Measurements from ENCODE around the gene C19orf81.

Gene C19orf81

DNA sequence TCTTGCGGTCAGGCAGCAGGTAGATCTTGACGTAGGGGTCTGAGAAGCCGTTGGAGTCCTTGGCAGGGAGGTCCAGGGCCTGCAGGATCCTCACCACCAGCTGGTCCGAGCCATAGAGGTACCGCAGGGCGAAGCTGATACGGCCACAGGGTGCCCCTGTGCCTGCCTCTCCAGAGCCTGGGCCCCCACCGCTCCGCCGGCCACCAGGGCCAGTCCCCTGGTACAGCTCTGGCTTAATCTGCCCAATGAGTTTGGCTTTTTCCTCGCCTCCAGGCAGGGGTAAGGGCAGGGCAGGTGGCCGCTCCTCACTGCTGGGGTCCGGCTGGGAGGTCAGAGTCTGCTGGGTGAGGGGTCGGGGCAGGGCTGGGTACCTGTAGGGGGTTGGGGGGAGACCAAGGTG, 19.4 kb upstream of the C19orf81 start:
- no peak for DNase-seq (ENCODE audit: low spot score)

DNA sequence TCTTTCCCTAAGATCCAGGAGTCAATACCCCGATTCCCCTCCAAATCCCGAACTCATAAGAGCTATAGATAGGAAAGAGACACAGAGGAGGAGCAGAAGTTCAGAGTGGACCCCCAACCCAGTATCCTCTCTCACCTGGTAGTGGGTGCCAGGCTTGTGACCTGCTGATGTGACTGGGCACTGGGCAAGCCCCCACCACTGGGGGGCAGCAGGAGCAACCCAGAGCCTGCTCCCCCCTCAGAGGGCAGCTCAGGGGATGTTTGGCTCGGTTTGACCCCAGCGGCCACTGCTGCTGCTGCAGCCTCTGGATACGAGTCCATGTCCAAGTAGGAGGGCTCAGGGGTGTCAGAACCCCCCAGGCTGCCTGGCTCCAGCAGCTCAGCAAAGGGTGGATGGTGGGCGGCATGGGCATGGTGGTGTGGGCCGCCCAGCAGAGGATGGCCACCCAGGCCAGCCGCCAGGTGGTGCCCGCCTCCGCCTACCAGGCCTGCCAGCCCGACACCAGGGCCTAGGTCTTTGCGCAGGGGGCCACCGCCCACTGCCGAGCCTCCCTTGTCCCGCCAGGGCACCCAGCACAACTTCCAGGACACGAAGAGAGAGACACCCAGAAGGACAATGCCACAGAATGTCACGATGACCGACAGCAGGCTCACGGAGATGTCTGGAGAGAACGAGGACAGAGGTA, 17.0 kb upstream of the C19orf81 start:
- no peak for DNase-seq (ENCODE audit: low spot score)

GRCh38 chr19:50633359-50633758, 15.9 kb upstream of the C19orf81 start:
- no peak for DNase-seq (ENCODE audit: low spot score)

DNA sequence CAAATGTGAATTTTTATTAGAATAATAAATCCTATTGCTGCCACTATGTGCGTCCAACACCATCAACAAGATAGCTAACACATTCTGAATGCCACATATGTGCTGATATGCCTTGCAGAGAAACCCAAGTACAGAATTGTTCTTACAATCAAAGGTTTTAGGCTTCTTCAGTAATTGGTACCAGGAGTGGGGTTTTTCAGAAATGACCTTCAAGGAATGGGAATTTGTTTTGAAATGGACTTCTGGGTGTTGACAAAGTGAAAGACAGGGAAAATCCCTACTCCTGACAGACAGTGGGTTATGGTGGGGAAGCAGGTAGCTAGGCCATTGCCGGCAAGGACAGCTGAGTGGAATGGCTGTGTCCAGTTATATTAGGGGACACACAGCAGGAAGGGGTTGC, 15.3 kb upstream of the C19orf81 start:
- no peak for DNase-seq (ENCODE audit: low spot score)

DNA sequence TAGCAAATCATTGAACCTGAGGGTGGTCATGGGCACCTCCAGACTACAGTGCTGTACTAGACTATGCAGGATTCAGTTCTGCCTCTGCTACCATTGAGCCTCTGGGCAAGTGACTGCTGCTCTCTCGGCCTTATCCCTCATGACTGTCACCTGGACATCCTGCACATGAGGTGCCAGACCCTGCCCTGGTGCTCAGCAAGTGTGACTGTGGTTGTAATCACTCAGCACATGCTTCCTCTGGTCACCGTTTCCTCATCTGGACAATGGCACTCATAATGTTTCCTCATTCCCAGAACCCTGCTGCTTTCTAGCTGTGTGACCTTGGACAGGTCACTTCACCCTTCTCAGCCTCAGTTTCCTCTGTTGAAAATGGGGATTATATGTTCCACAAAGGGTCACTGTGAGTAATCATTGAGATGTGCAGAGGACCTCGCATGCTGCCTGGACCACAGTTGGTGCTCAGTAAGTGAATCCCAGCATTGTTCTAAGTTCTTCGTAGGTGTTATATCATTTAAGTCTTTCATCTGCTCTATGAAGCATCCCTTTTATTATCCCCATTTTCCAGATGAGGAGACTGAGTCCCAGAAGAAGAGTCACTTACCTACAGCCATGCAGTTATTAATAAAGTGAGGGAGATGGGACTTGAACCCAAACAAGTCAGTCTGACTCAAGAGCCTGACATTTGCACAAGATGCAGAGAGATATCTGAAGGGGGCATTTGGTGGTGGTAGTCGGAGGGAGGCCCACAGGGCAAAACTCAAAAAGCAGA, 12.7 kb upstream of the C19orf81 start:
- no peak for DNase-seq (ENCODE audit: low spot score)

- no peak for DNase-seq (ENCODE audit: low spot score)
Observed at GRCh38 chr19:50638600-50638999, 10.6 kb upstream of the C19orf81 start.

GRCh38 chr19:50639121-50640112, 9.8 kb upstream of the C19orf81 start, which contains the start of gene SYT3:
Gene SYT3 (minus strand): TSS chr19:50639881. CDS start chr19:50637411, 2,470 bp downstream.
- DNase-seq (ENCODE audit: low spot score), result no peak

GRCh38 chr19:50640368-50640767, 8.9 kb upstream of the C19orf81 start:
- DNase-seq (ENCODE audit: low spot score), result no peak

- DNase-seq (ENCODE audit: low spot score), result no peak
Observed at GRCh38 chr19:50644315-50644915, 4.8 kb upstream of the C19orf81 start.

DNA sequence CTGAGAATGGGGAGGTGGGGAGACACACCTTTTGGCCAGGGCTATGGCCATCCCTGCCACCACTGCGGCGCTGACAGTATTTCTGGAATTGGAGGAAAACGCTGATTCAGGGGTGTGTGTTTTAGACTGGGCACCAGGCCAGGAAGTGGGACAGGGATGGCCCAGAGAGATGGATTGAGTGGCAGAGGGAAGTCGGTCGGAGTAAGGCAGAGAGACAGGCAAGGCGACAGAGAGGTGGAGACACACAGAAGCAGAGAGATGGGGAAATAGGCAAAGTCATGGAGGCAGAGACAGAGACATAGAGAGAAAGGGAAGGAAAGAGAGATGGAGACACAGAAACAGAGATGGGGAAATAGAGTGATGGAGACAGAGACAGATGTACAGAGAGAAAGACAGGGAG, 4.1 kb upstream of the C19orf81 start:
- DNase-seq (ENCODE audit: low spot score), result no peak

DNA sequence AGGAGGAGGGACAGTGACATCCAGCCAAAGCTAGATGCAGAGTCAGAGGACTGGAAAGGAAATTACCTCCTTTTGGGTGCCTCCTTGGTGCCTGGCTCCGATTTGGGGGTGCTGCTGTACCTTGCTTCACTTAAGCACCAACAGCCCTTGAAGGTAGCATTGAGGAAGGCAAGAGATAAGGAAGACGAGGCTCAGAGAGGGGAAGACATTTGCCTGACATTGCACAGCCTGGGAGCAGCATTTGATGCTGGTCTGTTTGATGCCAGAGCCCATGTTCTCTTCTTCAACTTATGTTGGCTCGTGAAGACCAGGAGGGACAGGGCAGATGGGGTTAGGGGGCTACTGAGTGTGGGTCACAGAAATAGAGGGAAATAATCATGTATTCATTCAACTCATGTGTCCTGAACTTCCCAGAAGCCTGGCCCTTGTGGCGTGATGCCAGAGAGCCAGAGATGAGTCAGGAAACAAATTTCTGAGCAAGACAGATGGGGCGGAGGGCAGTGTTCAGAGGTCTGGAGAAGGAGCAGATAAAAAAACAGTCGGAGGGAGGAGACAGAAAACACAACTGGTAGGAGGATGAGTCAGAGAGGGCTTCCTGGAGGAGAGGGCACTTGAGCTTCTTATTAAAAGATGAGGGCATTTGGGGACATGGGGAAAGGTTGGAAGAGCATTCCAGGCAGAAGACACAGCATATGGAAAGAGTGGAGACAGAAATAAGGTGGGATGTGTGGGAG, 3.0 kb upstream of the C19orf81 start:
- DNase-seq (ENCODE audit: low spot score), result no peak

DNA sequence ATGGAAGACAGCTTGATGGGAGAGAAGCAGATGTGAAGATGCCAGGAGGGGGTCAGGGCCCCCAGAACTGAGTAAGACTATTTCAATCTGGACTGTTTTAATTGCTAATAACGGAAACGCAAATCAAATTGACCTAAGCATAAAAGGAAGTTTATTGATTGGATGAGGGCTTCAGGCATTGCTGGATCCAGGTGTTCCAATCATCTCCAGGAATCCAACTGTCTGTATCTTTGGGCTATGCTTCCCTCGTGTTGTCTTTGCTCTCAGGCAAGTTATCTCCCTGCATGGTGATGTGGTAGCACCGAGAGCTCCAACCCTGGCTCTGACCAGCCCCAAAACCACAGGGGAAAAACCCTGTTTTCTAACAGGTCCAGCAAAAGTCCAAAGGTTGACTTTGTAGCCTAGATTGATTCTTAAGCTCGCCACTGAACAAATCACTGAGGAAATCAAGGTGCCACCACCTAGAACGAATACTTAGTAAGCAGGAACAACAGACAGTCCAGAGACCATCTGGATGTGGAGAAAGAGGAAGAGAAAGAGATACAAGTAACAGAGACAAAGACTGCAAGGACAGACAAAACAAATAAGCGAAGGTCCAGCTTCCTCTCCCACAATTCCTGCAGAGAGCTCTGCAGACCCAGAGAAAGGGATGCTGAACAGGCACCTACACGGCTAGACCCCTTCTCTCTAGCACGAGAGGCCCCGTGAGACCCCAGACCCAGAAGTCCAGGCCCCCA, 1.2 kb upstream of the C19orf81 start:
- DNase-seq (ENCODE audit: low spot score), result no peak

- no peak for DNase-seq (ENCODE audit: low spot score)
Observed at GRCh38 chr19:50648659-50649058, 586 bp upstream of the C19orf81 start.

GRCh38 chr19:50651174-50651573, 1.9 kb downstream of the C19orf81 start:
- DNase-seq (ENCODE audit: low spot score), result no peak

- DNase-seq (ENCODE audit: low spot score), result no peak
Observed at GRCh38 chr19:50652722-50653121, 3.5 kb downstream of the C19orf81 start.

DNA sequence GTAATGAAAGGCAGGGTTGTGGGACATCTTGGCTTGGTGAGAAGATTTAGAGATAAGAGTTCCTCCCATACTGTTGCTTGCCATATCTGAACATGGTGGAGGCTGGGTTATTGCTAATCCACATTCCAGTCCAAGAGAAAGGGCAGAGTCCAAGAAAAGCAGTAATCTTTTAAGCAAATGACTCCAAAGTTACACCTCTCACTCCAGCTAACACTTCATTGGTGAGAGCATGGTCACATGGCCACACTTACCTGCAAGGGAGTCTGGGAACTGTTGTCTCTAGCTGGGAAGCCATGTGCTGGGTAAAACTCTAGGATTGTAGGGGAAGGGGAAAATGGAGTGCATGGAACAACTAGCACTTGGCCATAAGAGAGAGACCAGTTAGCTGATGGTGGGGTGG, 5.6 kb downstream of the C19orf81 start:
- no peak for DNase-seq (ENCODE audit: low spot score)

DNA sequence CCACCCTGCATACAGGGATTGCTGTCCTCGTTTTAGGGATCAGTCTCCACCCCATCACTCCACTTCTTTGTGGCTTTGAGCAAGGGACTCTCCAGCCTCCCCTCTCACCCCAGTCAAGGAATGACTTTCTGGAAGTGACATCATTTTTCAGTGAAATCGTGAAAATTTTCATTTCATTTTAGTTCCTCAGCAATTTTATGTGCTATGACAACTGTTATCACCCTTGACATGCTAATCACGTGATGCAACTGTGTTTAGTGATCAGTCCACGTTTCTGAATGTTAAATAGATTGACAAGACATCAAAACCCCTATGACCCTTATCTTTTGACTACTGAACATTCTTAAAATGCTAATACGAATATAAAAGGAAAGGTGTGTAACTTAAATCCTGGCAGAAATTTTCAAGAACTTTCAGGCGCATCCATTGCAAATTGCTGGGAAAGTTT, 8.0 kb downstream of the C19orf81 start:
- no peak for DNase-seq (ENCODE audit: low spot score)

DNA sequence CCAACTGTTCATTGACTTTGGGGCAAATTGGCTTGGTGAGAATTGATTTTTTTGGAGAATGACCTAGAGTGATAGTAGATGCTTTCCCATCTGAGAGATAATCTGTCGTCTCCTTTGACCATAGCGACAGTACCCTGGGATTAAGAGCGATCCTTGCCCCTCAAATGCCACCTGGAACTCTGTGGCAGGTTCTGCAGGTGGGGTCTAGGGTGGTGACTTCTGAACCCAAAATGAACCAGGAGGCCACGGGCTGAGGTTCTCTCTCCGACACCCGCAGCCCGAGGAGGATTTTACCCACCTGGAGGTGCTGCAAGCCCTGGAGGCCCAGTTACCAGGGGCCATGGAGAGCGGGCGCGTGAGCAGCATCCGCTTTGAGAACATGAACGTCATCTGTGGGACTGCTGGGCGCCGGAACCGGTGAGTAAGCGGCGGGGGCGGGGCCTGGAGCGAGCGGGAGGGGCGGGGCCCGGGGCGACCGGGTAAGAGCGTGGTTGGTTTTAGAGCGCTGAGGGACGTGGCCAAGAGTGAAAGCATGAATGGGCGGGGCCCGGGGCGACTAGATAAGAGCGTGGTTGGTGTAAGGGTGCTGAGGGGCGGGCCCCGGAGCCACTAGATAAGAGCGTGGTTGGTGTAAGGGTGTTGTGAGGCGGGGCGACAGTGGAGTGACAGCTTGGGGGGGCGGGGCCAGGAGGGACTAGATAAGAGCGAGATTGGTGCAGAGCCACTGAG, 8.6 kb downstream of the C19orf81 start:
- peak; percentile 96 for DNase-seq (ENCODE audit: low spot score)

GRCh38 chr19:50658441-50659317, 9.4 kb downstream of the C19orf81 start:
- peak; percentile 85 for DNase-seq (ENCODE audit: low spot score)
